Hair follicular keratinocyte (primary cell): ENCODE data around the gene MFN2. TPM values are rescaled to one million over a fixed set of nuclear protein-coding genes. Genes with fewer than 3 reads are reported as not detected.

Source experiments
- total RNA-seq: library from RNA; depleted of rRNA; stranded (reverse); fragments of >200 nt; gene quantifications from 2 replicates; pipeline ENCODE4 v1.2.3, GENCODE V29; 2015

Gene MFN2
- total RNA-seq, result 92.5 and 120 TPM in 2 replicates

GRCh38 chr1:11979851-11980675, at the start of gene MFN2:
MFN2 (plus strand) TSS chr1:11980444; CDS start chr1:11989169, 8,725 bp downstream.

GRCh38 chr1:11934302-11935056, 45.8 kb upstream of the MFN2 start, which contains the start of gene PLOD1:
PLOD1 (plus strand) TSS chr1:11934717; CDS start chr1:11934780, 63 bp downstream.

Other genes with a start within 250 kb of the MFN2 start
- gene AGTRAP, start 244.3 kb upstream of the MFN2 start, total RNA-seq, result 151 and 193 TPM in 2 replicates
- not detected in 2 replicates for gene C1orf167, start 218.3 kb upstream of the MFN2 start, total RNA-seq
- 13.3 and 19.4 TPM in 2 replicates for gene MTHFR, start 174.5 kb upstream of the MFN2 start, total RNA-seq
- 7.9 and 9.3 TPM in 2 replicates for gene CLCN6, start 174.3 kb upstream of the MFN2 start, total RNA-seq
- gene NPPA, start 132.7 kb upstream of the MFN2 start, total RNA-seq, result not detected in 2 replicates
- gene NPPB, start 121.5 kb upstream of the MFN2 start, total RNA-seq, result not detected in 2 replicates
- 68.7 and 71.7 TPM in 2 replicates for gene KIAA2013, start 54.0 kb upstream of the MFN2 start, total RNA-seq
- gene PLOD1, start 45.7 kb upstream of the MFN2 start, total RNA-seq, result 114 and 117 TPM in 2 replicates
- gene MIIP, start 39.1 kb downstream of the MFN2 start, total RNA-seq, result 40.2 and 41.5 TPM in 2 replicates
- gene TNFRSF8, start 82.9 kb downstream of the MFN2 start, total RNA-seq, result 0.04 TPM in 1 of 2 replicates, not detected in the other
- gene TNFRSF1B, start 186.5 kb downstream of the MFN2 start, total RNA-seq, result 1.3 TPM in 1 of 2 replicates, not detected in the other
- gene VPS13D, start 249.6 kb downstream of the MFN2 start, total RNA-seq, result 19.7 and 38.4 TPM in 2 replicates